Activated CD4-positive, alpha-beta T cell treated with anti-CD3 and anti-CD28 coated beads, Interleukin-2, amount 50 U/mL, for 24 hours (primary cell): ENCODE measurements around the gene ALDH2.
"Not testable (repeated sequence)": the region's sequence is repeated elsewhere in the genome, so short reads cannot be mapped to it uniquely, and the experiment has no call there.

Experiments
- DNase-seq, 2 donors: peaks; one replicate each; pipeline ENCODE4 v3.0.0-alpha.2; 2020; ENCODE audit warnings: low read depth in 1 of 2, low spot score in 1 of 2

The ALDH2 gene

DNA sequence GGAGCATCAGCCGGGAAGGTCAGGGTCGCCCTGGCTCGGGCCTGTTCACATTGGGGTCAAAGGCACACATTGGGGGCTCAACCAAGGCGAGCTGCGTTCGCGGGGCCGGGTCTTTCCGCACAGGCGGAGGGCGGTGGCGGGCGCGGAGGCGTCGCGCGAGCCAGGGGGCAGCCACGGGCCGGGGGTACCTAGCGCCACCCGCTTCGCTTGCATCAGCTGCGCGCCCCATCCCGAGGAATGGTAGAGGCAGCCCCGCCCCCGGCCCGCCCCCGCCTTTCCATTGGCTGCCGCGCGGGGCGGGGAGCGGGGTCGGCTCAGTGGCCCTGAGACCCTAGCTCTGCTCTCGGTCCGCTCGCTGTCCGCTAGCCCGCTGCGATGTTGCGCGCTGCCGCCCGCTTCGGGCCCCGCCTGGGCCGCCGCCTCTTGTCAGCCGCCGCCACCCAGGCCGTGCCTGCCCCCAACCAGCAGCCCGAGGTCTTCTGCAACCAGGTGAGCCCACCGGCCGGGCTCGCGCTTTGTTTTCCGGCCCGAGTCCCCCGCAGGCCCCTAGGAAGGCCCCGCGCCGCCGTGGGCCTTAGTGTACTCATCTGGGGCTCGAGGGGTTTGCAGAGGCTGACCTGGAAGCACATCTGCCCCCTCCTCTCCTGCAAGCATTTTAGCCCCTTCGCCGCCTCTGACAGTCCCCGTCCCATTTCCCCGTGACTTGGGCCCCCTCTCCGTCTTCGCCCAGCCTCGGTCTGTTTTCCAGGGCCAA lies at the start of gene ALDH2:
TSS of gene ALDH2 (plus strand) at position 326 of the 754 bp plus-strand sequence. CDS start at position 376, 50 bp downstream.
- DNase-seq, result peak in 1 of 2 donors; percentile 5

DNA sequence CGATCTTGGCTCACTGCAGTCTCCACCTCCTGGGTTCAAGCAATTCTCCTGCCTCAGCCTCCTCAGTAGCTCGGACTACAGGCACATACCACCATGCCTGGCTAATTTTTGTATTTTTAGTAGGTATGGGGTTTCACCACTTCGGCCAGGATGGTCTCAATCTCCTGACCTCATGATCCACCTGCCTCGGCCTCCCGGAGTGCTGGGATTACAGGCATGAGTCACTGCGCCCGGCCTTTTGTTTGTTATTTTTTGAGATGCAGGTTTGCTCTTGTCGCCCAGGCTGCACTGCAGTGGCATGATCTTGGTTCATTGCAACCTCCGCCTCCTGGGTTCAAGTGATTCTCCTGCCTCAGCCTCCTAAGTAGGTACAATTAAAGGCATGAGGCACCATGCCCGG lies 47.4 kb upstream of the ALDH2 start:
- DNase-seq, result not testable (repeated sequence)

DNA sequence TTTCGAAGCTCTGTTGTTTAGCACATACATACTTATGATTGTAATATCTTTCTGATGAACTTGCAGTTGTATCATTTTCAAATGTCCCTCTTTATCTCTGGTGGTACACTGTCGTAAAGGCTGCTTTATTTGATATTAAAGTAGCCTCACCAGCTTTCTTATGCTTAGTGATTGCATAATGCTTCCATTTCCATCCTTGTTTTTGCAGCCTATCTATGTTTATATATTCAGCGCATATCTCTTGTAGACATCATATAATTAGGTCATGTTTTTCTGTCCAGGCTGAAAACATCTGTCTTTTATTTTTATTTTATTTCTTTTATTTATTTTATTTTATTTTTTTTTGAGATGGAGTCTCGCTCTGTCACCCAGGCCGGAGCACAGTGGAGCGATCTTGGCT lies 46.3 kb upstream of the ALDH2 start:
- no peak for DNase-seq

DNA sequence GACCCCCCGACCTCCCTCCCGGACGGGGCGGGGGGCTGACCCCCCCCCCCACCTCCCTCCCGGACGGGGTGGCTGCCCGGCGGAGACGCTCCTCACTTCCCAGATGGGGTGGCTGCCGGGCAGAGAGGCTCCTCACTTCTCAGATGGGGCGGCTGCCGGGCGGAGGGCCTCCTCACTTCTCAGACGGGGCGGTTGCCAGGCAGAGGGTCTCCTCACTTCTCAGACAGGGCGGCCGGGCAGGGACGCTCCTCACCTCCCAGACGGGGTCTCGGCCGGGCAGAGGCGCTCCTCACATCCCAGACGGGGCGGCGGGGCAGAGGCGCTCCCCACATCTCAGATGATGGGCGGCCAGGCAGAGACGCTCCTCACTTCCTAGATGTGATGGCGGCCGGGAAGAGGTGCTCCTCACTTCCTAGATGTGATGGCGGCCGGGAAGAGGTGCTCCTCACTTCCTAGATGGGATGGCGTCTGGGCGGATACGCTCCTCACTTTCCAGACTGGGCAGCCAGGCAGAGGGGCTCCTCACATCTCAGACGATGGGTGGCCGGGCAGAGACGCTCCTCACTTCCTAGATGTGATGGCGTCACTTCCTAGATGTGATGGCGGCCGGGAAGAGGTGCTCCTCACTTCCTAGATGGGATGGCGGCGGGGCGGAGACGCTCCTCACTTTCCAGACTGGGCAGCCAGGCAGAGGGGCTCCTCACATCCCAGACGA lies 42.9 kb upstream of the ALDH2 start:
- not testable (repeated sequence) for DNase-seq

DNA sequence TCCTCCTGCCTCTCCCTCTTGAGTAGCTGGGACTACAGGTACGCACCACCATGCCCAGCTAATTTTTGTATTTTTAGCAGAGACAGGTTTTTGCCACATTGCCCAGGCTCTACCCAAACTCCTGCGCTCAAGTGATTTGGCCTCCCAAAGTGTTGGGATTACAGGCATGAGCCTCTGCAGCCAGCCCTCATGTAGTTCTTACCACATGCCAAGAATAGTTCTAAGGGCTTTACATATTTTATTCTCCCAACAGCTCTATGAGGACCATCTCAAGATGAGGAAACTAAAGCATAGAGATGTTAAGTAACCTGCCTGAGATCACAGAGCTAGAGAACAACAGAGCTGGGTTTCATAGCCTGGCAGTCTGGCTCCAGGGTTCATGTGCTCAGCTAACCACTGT lies 37.9 kb upstream of the ALDH2 start:
- DNase-seq, result no peak

DNA sequence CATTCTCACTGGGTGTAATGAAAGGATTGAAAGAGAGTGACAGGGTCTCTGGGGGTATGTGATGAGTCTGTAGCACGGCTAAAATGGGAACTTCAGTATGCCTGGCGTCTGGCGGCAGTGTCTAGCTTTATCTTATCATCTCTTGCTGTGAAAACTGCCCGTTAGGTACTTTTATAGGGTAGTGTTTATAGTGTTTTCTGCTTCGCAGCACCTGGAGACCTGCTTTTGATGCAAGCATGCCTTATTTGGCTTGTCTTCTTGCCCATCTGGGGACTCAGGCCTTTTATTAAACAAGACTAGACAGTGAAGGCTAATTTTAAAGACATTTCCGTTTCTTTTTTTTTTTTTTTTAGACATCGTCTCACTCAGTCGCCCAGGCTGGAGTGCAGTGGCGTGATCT lies 36.3 kb upstream of the ALDH2 start:
- no peak for DNase-seq

DNA sequence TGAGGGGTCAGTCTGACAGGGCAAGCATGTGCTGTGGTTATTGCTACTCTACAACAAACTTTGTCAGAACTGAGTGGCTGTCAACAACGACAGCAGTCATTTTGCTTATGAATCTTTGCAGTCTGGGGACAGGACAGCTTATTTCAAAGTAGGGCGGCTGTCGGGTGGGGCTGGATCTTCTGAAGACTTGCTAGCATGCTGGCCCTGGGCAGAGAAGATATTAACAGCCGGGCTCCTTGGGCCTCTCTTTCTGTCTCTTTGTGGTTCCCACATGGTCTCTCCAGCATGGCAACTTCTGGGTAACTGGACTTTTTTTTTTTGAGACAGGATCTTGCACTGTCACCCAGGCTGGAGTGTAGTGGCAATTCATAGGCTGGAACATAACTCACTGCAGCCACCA lies 33.9 kb upstream of the ALDH2 start:
- DNase-seq, result no peak

DNA sequence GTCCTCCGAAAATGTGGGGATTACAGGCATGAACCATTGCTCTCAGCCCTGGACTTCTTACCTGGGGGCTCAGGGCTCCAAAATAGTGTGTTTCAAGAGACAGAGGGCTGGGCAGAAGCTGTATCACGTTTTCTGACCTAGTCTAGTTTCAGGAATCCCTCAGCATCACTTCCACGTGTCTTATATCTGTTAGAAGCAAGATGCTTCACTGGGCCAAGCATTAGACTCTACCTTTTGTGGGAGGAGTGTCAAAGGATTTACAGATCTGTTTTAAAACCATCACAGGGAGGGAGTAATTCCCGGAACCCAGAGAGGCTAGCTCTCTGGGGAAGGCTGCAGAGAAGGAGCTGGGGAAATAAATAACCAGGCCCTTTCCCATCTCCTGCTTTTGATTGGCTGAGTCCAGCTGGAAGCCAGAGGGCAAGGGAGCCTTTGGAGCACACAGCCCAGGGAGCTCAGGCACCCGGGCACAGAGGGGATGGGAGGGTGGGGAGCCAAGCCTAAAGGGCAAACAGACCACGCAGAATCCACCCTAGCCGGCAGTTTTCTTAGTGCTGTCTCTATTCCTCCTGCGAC lies 33.3 kb upstream of the ALDH2 start:
- no peak for DNase-seq

DNA sequence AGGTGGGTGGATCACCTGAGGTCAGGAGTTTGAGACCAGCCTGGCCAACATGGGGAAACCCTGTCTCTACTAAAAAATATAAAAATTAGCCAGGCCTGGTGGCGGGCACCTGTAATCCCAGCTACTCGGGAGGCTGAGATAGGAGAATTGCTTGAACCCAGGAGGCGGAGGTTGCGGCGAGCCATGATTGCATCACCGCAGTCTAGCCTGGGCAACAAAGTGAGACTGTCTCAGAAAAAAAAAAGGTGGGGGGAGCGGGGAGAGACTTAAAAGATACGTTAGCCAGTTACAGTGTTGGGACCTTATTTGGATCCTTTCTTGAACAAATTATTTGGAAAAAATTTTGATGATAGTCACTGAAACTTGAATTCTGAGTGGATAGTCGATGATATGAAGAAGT lies 27.2 kb upstream of the ALDH2 start:
- not testable (repeated sequence) for DNase-seq

DNA sequence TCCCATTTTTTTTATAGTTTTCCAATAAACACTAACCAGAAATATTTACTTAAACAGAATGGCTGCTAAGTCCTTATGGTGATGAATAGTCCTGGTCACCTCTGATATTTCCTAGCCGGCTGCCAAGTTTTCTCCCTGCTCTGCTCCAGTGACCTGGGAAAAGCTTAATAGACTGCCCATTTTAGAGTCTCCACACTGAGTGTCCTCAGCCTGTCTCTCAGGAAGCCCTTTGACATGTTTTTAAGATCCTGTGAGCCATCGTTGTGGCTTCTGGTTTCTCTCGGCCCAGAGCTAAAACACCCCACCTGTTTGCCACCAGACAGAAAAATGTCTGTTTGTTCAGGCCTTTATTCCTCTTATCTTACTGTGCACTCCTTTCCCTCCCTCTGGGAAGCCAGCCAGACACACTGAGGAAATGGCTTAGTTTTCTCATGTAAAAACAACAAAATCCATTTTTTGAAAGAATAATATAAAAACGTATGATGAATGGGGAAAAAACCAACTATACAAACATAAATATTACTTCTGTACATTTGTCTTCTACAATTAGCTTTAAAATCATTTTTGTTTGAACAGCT lies 25.4 kb upstream of the ALDH2 start:
- no peak for DNase-seq

DNA sequence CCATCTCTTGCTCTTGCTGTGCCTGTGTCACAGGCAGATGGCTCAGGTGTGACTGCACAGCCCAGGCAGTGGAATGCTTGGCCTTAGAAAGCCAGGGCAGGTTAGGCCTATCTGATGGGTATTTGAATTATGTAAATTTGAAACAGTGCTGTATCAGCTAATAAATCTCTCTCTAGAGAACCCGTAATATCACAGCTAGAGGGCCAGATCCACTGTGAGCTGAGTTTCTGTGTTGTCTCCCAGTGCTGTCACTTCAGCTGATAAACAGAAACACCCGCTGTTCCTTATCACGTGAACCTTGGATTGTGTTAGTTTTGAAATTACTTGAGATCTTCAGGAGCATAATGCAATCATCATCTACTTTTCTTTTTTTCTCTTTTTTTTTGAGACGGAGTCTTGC lies 21.5 kb upstream of the ALDH2 start:
- DNase-seq, result no peak

DNA sequence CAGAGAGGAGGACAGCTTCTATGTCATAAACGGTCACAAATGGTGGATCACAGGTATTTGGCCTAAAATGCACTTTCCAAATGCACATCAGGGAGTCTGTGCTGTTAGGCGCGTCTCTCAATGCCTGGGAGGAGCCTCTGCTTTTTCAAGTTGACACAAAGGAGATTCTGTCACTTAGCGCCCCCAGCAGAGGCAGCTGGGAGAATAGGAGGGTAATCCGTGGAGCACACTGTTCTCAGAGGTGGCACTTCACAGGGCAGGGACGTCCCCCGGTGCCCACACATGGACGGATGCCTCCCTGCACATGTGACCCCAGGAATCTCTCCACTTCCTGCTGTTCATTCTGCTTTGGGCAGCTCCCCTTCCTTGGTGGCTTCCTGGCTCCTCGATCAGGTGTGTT lies 19.4 kb upstream of the ALDH2 start:
- no peak for DNase-seq

DNA sequence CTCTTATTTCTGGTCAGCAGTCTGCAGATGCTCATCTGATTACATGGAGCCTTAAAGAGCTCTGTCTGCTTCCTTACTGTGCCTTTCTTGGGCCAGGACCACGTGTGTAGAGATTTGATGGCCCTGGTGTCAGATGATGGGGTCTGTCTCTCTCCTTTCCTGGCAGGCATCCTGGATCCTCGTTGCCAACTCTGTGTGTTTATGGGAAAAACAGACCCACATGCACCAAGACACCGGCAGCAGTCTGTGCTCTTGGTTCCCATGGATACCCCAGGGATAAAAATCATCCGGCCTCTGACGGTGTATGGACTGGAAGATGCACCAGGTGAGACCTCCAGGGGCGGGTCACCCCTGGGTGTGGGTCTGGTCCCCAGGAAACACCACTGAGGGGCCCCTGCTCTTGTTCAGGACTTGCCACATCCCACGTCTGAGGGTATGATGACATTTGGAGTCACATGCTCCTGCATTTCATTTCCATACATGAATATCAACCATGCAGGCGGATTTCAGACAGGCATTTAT lies 18.5 kb upstream of the ALDH2 start:
- no peak for DNase-seq

DNA sequence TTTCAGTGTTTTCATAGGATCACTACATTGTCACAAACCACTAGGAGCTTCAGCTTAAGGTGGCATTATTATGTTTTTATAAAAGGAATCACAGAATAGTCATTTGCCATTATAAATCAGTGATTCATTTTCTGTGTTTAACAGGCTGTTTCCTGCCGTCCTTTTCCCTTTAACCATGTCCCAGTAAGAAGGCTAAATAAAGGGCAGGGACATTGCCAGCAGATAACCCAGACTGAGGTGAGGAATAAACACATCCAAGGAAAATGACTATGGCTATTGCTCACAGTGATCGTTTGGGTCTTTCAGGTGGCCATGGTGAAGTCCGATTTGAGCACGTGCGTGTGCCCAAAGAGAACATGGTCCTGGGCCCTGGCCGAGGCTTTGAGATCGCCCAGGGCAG lies 17.9 kb upstream of the ALDH2 start:
- no peak for DNase-seq

DNA sequence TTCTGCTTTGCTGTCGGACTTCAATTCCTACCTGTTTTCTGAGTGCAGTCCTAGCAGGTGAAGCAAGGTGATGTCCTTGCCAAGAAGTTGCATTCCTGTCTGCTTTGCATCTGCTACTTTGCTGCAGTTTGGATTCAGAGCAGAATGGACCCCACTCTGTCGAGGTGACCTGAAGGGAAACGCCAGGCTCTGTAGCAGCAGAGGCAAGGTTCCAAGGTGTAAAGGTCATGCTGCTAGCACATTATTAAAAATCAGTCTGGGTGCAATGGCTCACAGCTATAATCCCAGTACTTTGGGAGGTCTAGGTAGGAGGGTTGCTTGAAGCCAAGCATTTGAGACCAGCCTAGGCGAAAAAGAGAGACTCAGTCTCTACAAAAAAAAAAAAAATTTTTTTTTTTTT lies 17.3 kb upstream of the ALDH2 start:
- no peak for DNase-seq

DNA sequence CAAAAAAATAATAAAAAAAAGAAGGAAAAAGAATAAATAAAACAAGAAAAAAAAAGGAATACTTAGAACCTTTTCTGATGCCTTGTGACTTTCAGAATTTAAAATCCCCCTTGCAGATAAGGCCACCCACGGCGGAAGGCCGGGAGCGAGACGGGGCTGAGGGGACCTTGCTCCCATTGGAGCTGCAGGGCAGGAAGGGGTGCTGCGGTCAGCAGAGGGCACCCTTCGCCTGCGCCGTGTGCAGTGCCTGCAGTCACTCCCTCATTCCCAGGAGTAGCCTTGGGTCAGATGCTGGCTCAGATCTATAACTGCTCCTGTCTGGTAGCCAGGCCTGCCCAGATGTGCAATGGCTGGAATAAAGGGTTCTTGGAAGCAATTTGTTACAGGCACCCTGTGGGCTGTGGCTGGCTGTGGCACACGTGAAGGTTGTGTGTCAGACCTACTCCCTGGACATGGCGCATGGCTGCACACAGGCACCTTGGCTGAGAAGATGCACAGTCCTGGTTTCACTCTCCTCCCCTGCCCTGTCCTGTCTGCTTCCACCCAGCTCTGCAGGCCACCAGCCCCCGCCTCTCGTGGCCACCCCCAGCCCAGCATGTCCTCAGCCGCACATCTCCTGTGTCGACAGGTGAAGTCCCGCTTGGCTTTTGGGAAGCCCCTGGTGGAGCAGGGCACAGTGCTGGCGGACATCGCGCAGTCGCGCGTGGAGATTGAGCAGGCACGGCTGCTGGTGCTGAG lies 13.4 kb upstream of the ALDH2 start:
- no peak for DNase-seq

DNA sequence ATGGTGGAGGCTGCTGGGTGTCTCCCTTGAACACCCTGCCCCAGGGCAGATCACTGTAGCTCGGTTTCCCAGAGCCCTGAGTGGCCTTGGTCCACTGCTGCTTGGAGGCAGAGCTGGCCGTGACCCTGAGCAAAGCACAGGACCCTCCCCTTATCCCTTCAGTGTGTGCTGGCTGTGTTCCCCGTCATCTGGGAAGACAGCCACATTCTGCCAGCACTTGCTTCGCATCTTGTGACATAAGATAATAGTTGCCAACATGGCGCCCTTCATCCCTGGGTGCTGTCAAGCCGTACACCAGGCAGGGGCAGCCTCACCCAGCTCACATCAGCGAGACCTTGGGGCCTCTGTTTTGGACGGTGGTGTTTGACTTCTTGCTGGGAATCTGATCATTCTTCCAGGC lies 12.1 kb upstream of the ALDH2 start:
- DNase-seq, result no peak

DNA sequence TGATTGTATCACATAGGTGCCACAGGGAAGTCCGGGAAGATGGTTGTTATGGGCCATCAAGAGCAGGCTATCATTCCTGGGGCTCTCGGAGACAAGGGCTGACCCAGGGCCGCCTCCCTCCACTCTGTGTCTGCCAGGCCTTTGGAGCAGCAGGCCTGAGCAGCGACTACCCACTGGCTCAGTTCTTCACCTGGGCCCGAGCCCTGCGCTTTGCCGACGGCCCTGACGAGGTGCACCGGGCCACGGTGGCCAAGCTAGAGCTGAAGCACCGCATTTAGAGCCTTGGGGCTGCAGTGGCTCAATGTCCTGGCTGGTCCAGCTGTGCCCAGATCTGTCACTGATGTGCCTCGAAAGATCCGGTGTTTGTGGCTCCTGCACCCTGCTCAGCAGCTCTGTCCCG lies 10.5 kb upstream of the ALDH2 start:
- DNase-seq, result no peak

DNA sequence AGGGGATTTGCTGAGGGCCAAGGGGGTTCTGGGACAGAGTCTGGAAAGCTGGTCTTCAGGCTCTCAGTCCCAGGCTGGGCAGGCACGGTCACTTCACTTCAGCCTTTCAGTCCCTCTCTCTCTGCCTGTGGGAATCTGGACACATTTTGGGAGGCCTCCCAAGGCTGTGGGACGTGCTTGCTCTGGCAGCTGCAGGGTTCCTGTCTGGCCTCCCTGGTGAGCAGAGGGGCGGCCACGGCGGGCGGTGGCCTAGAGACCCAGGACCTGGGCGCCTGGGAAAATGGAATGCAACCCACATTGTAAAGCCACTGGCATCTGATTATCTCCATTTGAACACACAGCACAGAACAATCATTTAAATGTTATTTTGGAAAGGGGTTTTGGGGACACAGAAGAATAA lies 10.1 kb upstream of the ALDH2 start:
- no peak for DNase-seq

DNA sequence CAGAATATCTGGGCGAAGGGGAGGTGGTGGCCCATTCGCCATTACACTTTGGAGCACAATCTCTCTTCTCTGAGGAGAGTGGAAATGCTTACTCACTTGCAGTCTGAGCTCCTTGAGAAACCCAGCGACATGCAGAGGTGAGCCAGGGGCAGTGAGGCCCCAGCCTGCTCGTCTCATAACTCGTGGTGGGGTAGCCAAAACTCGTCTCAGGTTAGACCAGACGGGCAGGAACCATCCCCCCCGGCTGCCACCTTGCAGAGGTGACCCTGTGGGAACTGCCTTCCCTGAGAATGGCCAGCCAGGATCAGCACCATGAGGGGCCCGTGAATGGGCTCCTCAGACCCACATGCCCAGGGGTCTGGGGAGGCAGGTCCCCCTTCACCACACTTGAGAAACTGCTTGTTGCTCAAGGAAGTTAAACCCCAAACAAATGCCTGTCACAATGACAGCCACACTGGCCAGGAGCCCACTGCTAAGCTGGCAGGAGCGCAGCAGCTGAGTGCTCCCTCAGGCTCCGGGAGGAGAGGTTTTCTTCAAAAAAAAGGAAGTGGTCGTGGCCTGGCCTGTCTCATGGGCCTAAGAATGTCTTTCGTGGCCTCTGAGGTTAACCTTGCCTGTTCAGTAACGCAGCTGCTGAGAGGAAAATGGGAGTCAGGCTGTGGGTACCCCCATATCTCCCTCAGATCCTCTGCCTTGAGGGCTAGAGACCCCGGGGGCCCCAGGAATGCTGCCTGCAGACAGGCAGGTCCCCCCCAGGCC lies 9.2 kb upstream of the ALDH2 start:
- no peak for DNase-seq
